ENCODE data around the gene MYL6B. TPM values are rescaled to one million over a fixed set of nuclear protein-coding genes. Genes with fewer than 3 reads are reported as not detected.
A peak's percentile ranks its signal among the peaks of the same experiment; 100 is the strongest.
"Not testable (repeated sequence)": the region's sequence is repeated elsewhere in the genome, so short reads cannot be mapped to it uniquely, and the experiment has no call there.

The MYL6B gene
- polyA plus RNA-seq, 1 donor (not counting 4 experiments of a cell fraction or from before 2014, with no cell fraction given), result 44.9 TPM

- H3K9me1 ChIP-seq (ENCODE audit: control insufficient read depth, extremely low read depth, insufficient read depth, low read length), result no peaks in the 10 kb centered on the region
- H3K4me2 ChIP-seq (ENCODE audit: control insufficient read depth, extremely low read depth, insufficient read depth, low read depth, low read length), result peak overlapping the region; percentile 93
- peak overlapping the region; percentile 99 for H3K9ac ChIP-seq (ENCODE audit: control insufficient read depth, extremely low read depth, insufficient read depth, low read length)
- H3K9me3 ChIP-seq (ENCODE audit: control insufficient read depth, low read depth, low read length), result no peaks in the 10 kb centered on the region
- H4K20me1 ChIP-seq (ENCODE audit: control insufficient read depth, extremely low read depth, insufficient read depth, low read length), result no peaks in the 10 kb centered on the region
- peak overlapping the region; percentile 99 for H3K27ac ChIP-seq (ENCODE audit: control insufficient read depth, insufficient read depth, low read length)
- peak overlapping the region in 2 of 3 experiments; percentile 92 to 99 for H3K4me3 ChIP-seq (ENCODE audit: control insufficient read depth in 2 of 3, extremely low read depth in 1 of 3, insufficient read depth in 2 of 3, low read depth in 1 of 3, low read length in 3 of 3)
- TF ChIP-seq EZH2 (IDR thresholded peaks at IDR 0.05; ENCODE audit: low read length) (no peak), CTCF (optimal IDR thresholded peaks at IDR 0.05 in 1 of 3, IDR thresholded peaks at IDR 0.05 in 1 of 3, conservative IDR thresholded peaks at IDR 0.05 in 1 of 3; ENCODE audit: extremely low read depth in 1 of 3, insufficient read depth in 2 of 3, low read length in 3 of 3) (no peak)
- peaks cover 36% of the 10 kb centered on the region for H3K4me1 ChIP-seq (ENCODE audit: control insufficient read depth, extremely low read depth, insufficient read depth, low read length)
- H2AFZ ChIP-seq (ENCODE audit: control insufficient read depth, low read length), result no peak overlapping the region
- peaks cover 11 to 34% of the 10 kb centered on the region in 2 experiments for H3K36me3 ChIP-seq (ENCODE audit: control insufficient read depth in 2 of 2, extremely low read depth in 1 of 2, insufficient read depth in 2 of 2, low read length in 2 of 2)
- no peak for FAIRE-seq
- no peaks in the 10 kb centered on the region for H3K27me3 ChIP-seq (ENCODE audit: control insufficient read depth, extremely low read depth, insufficient read depth, low read length)
- no peak for DNase-seq (ENCODE audit: low read depth, low spot score)
- H3K79me2 ChIP-seq (ENCODE audit: control insufficient read depth, insufficient read depth, low read length), result peaks cover 17% of the 10 kb centered on the region
- dilution Hi-C loops (cut with MboI; ENCODE audit: extremely low pct_ligation_motif_present, low sequenced_read_pairs), result no loop called here
Measured at GRCh38 chr12:56115329-56115728, 37.1 kb upstream of the MYL6B start.

GRCh38 chr12:56116267-56117081 lies 35.9 kb upstream of the MYL6B start, which contains the start of gene RPL41:
TSS of gene RPL41 (plus strand) at chr12:56116633.
- dilution Hi-C loops (cut with MboI; ENCODE audit: extremely low pct_ligation_motif_present, low sequenced_read_pairs), result no loop called here
- Histone ChIP-seq H3K27ac (ENCODE audit: control insufficient read depth, insufficient read depth, low read length) (peak within 1 kb of the TSS; percentile 99), H4K20me1 (ENCODE audit: control insufficient read depth, extremely low read depth, insufficient read depth, low read length) (no peaks in the 10 kb centered on the region), H3K9me3 (ENCODE audit: control insufficient read depth, low read depth, low read length) (no peaks in the 10 kb centered on the region), H3K79me2 (ENCODE audit: control insufficient read depth, insufficient read depth, low read length) (peaks cover 15% of the 10 kb centered on the region), H2AFZ (ENCODE audit: control insufficient read depth, low read length) (peak within 1 kb of the TSS; percentile 63), H3K9ac (ENCODE audit: control insufficient read depth, extremely low read depth, insufficient read depth, low read length) (peak within 1 kb of the TSS; percentile 99), H3K4me2 (ENCODE audit: control insufficient read depth, extremely low read depth, insufficient read depth, low read depth, low read length) (peak within 1 kb of the TSS; percentile 93), H3K4me3 (ENCODE audit: control insufficient read depth in 2 of 3, extremely low read depth in 1 of 3, insufficient read depth in 2 of 3, low read depth in 1 of 3, low read length in 3 of 3) (peak within 1 kb of the TSS; percentile 69 to 99 (median 92)), H3K27me3 (ENCODE audit: control insufficient read depth, extremely low read depth, insufficient read depth, low read length) (no peaks in the 10 kb centered on the region), H3K4me1 (ENCODE audit: control insufficient read depth, extremely low read depth, insufficient read depth, low read length) (peaks cover 29% of the 10 kb centered on the region), H3K36me3 (ENCODE audit: control insufficient read depth in 2 of 2, extremely low read depth in 1 of 2, insufficient read depth in 2 of 2, low read length in 2 of 2) (peaks cover 11 to 37% of the 10 kb centered on the region in 2 experiments), H3K9me1 (ENCODE audit: control insufficient read depth, extremely low read depth, insufficient read depth, low read length) (no peaks in the 10 kb centered on the region)
- TF ChIP-seq EZH2 (IDR thresholded peaks at IDR 0.05; ENCODE audit: low read length) (no peak), CTCF (optimal IDR thresholded peaks at IDR 0.05 in 1 of 3, IDR thresholded peaks at IDR 0.05 in 1 of 3, conservative IDR thresholded peaks at IDR 0.05 in 1 of 3; ENCODE audit: extremely low read depth in 1 of 3, insufficient read depth in 2 of 3, low read length in 3 of 3) (no peak)
- FAIRE-seq, result peak; percentile 5
- DNase-seq (ENCODE audit: low read depth, low spot score), result no peak

GRCh38 chr12:56117082-56117706 lies 35.2 kb upstream of the MYL6B start:
- dilution Hi-C loops (cut with MboI; ENCODE audit: extremely low pct_ligation_motif_present, low sequenced_read_pairs); H3K27me3 ChIP-seq (ENCODE audit: control insufficient read depth, extremely low read depth, insufficient read depth, low read length); H3K9me1 ChIP-seq (ENCODE audit: control insufficient read depth, extremely low read depth, insufficient read depth, low read length); H2AFZ ChIP-seq (ENCODE audit: control insufficient read depth, low read length); DNase-seq (ENCODE audit: low read depth, low spot score); H3K9me3 ChIP-seq (ENCODE audit: control insufficient read depth, low read depth, low read length); FAIRE-seq; H4K20me1 ChIP-seq (ENCODE audit: control insufficient read depth, extremely low read depth, insufficient read depth, low read length): not testable (repeated sequence)
- Histone ChIP-seq H3K36me3 (ENCODE audit: control insufficient read depth in 2 of 2, extremely low read depth in 1 of 2, insufficient read depth in 2 of 2, low read length in 2 of 2) (peaks cover 9 to 37% of the 10 kb centered on the region in 2 experiments), H3K27ac (ENCODE audit: control insufficient read depth, insufficient read depth, low read length) (peak overlapping the region; percentile 99), H3K4me2 (ENCODE audit: control insufficient read depth, extremely low read depth, insufficient read depth, low read depth, low read length) (peak overlapping the region; percentile 93), H3K4me1 (ENCODE audit: control insufficient read depth, extremely low read depth, insufficient read depth, low read length) (peaks cover 26% of the 10 kb centered on the region), H3K79me2 (ENCODE audit: control insufficient read depth, insufficient read depth, low read length) (peaks cover 12% of the 10 kb centered on the region), H3K4me3 (ENCODE audit: control insufficient read depth in 2 of 3, extremely low read depth in 1 of 3, insufficient read depth in 2 of 3, low read depth in 1 of 3, low read length in 3 of 3) (peak overlapping the region; percentile 69 to 99 (median 92)), H3K9ac (ENCODE audit: control insufficient read depth, extremely low read depth, insufficient read depth, low read length) (peak overlapping the region; percentile 99)

Data from keratinocyte (primary cell).